ENCODE measurements around the gene TENM4. TPM values are rescaled to one million over a fixed set of nuclear protein-coding genes. Genes with fewer than 3 reads are reported as not detected.

The TENM4 gene
- total RNA-seq, 2 experiments from 2014 or later: not detected

DNA sequence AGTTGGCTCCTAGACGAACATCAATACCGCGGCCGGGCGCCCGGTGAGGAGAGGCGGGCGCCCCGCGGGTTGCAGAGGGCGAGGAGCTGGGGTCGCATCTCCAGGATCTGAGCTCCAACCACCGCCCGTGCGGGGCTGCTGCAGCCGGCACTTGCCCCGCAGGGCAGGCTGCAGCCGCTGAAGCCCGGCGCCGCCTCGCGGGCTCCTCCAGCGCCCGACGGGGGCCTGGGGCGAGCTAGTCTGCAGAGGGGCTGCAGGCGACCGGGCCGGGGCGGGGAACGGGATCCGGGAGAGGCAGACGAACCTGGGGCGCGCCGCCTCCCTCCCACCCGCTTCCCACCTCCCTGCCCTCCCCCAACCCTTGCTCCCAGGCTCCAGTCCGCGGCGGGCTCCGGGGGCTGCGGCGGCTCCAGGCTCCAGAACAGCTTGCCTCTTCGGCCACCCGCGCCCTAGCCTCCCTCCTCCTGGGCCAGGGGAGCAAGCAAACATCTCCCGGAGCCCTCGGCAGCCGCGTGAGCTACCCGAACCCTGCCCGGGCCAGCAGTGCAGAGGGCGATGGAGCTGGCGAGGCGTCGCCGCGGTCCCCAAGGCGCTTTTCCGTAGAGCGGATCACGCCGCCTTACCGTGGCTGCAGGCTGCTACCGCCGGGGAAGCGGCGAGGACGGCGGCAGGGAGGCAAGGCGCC is 802 bp downstream of the TENM4 start:
- Mint-ChIP-seq H3K4me1 (ENCODE audit: low read depth) (peaks cover 8% of the 10 kb centered on the region), H3K4me3 (no peak overlapping the region), H3K27ac (no peak overlapping the region), H3K27me3 (ENCODE audit: low read depth) (peaks cover 61% of the 10 kb centered on the region), H3K36me3 (ENCODE audit: low read depth) (peaks cover 11% of the 10 kb centered on the region), H3K9me3 (ENCODE audit: insufficient read depth) (no peaks in the 10 kb centered on the region)
- ATAC-seq: no peak
- POLR2A ChIA-PET: no interaction called here
- CTCF ChIA-PET: no interaction called here
- DNase-seq: no peak

DNA sequence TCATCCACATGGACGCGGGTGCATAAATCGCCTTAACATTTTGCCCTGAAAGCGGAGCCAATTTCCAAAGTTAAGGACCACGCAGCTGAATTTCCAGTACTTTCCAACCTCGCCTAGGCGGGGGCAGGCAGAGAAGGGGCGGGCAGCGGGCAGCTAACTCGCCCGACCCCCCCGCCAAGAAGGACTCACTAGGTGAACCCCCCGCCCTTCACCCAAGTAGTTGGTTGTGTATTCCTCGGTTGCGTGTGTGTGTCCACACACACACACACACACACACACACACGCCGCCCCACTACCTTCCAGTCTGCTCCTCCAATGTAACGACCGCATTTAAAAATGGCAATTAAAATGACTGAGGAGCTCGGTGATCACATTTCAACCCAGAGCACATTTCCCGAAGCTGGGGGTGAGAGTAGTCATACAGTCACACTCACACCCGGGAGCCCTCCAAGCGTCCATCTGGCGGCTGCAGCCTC is 1.4 kb downstream of the TENM4 start:
- no peak for ATAC-seq
- CTCF ChIA-PET: no interaction called here

DNA sequence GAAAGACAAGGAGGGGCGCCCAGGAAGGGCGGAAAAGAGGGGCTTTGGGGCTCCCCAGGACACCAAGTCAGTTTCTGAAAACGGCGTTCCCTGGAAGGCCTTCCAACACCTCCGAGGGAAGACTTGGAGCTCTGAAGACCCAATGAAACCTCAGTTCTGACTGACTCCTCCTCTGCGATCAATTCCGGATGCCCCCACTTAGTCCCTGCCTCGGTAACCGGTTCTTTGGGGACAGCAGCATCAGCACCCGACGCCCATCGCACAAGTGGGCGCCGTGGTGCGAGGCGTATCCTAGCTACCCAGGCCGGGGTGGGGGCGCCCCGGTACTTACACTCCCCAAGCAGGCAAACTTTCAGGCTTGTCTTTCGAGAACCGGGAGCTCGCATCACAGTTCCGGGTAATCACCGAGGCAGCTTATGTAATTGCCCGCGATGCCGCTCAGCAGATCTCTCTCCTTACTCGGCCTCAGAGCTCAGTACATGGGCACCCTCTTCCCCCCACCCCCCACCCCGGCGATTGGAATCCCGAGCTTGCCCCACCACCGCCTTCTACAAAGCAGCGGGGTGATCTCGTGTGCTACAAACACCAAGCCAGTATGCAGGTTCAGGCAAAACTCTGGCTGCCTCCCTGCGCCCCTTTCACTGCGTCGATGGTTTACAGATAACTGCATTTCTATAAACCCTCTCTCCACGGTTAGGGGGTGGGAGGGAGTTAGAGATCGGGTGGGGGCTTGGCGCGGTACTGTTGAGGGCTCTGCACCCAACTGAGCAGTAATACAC is 2.0 kb downstream of the TENM4 start:
- H3K36me3 Mint-ChIP-seq (ENCODE audit: low read depth): peaks cover 11% of the 10 kb centered on the region
- H3K4me1 Mint-ChIP-seq (ENCODE audit: low read depth): peaks cover 8% of the 10 kb centered on the region
- H3K9me3 Mint-ChIP-seq (ENCODE audit: insufficient read depth): no peaks in the 10 kb centered on the region
- no peak for DNase-seq
- no peak overlapping the region for H3K27ac Mint-ChIP-seq
- H3K27me3 Mint-ChIP-seq (ENCODE audit: low read depth): peaks cover 60% of the 10 kb centered on the region
- no peak overlapping the region for H3K4me3 Mint-ChIP-seq
- no peak for ATAC-seq
- ChIA-PET POLR2A (no interaction called here), CTCF (no interaction called here)

More for the DNA sequence above, 1.4 kb downstream of the TENM4 start:
- H3K27me3 Mint-ChIP-seq (ENCODE audit: low read depth): peaks cover 61% of the 10 kb centered on the region
- no peaks in the 10 kb centered on the region for H3K9me3 Mint-ChIP-seq (ENCODE audit: insufficient read depth)
- no peak overlapping the region for H3K4me3 Mint-ChIP-seq
- POLR2A ChIA-PET: no interaction called here
- H3K36me3 Mint-ChIP-seq (ENCODE audit: low read depth): peaks cover 11% of the 10 kb centered on the region
- H3K4me1 Mint-ChIP-seq (ENCODE audit: low read depth): peaks cover 8% of the 10 kb centered on the region
- no peak overlapping the region for H3K27ac Mint-ChIP-seq
- DNase-seq: no peak

DNA sequence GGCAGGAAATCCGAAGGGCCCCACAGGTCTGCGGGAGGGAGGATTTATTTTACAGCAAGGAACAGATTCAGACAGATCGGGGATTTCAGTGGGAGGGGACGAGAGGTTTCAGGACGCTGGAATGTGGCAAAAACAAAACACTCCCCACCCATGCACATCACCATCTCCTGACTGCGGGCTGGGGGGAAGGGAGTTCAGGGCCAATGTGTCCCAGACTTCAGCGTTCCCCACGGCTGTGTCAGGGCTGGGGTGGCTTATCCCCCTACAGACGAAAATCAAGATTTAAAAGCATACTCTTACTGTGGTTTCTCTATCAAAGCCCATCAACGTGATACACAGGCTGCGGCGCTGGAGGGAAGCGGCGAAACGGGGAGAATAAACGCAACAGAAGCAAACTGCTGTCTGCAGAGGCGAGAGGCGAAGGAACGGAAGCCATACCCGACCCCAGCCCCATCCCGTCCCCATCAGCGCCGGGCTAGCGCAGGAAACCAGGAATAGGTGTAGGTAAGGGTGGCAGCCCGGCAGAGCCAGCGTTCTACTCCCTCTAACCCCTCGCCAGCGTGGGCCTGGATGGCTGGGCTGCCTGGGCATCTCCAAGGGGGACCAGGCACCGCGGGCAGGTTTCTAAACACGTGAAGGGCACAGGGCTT is 2.7 kb downstream of the TENM4 start:
- no peak for ATAC-seq
- Mint-ChIP-seq H3K4me1 (ENCODE audit: low read depth) (peaks cover 8% of the 10 kb centered on the region), H3K27ac (no peak overlapping the region), H3K27me3 (ENCODE audit: low read depth) (peaks cover 56% of the 10 kb centered on the region), H3K4me3 (peak overlapping the region; percentile 8), H3K9me3 (ENCODE audit: insufficient read depth) (no peaks in the 10 kb centered on the region), H3K36me3 (ENCODE audit: low read depth) (peaks cover 11% of the 10 kb centered on the region)
- no peak for DNase-seq
- CTCF ChIA-PET: no interaction called here
- POLR2A ChIA-PET: no interaction called here

DNA sequence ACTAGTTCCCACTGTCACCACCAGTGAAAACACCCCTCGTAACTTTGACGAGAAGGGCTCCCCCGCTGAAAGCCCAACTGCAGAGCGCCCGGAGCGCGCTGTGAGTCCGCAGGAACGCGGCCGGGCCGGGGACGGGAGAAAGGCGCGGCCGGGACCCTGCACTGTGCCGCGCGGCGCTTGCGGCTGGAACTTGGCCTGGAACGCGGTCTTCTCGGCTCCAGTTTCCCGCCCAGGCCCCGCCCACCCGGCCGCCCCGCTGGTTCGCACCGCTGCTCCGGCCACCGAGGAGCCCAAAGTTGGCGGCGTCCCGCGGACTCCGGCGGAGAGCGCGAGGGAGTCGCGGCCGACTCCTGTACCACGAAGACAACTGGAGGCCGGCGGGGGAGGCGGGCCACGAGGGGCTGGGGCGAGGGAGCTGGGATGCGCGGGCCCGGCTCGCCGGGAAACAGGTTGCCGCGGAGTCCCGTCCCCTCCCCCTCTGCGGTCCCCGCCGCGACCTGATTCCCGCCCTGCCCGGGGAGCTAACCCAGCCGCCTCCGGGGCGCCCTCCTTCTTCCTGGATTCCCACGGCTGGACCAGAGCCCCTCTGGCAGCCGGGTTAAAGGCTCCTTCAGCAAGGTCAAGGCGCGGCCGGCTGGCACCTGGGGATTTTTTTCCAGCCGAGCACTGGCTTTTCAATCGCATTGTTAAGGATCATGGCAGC is 3.4 kb downstream of the TENM4 start:
- no peak for DNase-seq
- no peak for ATAC-seq
- Mint-ChIP-seq H3K9me3 (ENCODE audit: insufficient read depth) (no peaks in the 10 kb centered on the region), H3K4me3 (no peak overlapping the region), H3K4me1 (ENCODE audit: low read depth) (peaks cover 8% of the 10 kb centered on the region), H3K27ac (no peak overlapping the region), H3K36me3 (ENCODE audit: low read depth) (peaks cover 11% of the 10 kb centered on the region), H3K27me3 (ENCODE audit: low read depth) (peaks cover 52% of the 10 kb centered on the region)
- ChIA-PET POLR2A (no interaction called here), CTCF (no interaction called here)

DNA sequence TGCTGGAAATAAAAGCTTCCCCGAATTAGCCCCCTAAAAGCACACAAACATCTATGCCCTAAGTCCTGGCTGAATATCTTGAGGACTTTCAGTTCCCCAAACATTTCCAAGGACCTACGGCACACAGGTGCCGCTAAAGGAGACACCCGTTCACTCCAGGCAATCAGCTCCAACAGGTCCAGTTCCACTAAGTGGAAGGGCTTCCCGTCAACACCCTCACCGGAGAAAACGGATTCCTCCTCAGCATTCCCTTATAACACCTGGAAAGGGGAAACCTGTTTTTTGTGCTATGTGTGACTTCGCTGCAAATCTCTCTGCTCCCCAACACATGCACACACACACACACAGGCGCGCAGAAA is 3.9 kb downstream of the TENM4 start:
- no peak for ATAC-seq
- peaks cover 8% of the 10 kb centered on the region for H3K4me1 Mint-ChIP-seq (ENCODE audit: low read depth)
- no peak for DNase-seq
- CTCF ChIA-PET: no interaction called here
- no peak overlapping the region for H3K27ac Mint-ChIP-seq
- H3K27me3 Mint-ChIP-seq (ENCODE audit: low read depth): peaks cover 49% of the 10 kb centered on the region
- no peak overlapping the region for H3K4me3 Mint-ChIP-seq
- H3K9me3 Mint-ChIP-seq (ENCODE audit: insufficient read depth): no peaks in the 10 kb centered on the region
- peaks cover 11% of the 10 kb centered on the region for H3K36me3 Mint-ChIP-seq (ENCODE audit: low read depth)
- POLR2A ChIA-PET: no interaction called here

DNA sequence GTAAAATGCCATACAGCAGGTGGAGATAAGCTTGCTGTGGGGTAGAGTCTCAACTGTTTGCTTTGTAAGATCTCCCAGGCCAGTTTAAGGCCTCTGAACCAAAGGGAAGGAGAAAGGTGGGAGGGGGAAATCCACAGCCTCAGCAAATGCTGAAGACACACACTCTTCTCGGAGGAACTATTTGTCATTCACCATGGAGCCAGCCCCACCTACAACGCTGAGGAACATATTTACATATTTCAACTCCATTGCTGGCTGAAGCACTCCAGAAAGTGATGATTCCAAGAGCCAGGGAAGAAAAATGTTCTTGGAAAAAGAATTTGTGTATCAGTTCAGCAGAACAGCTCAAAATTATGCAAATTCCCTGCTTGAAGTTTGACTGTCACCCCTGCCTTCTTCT is 6.5 kb downstream of the TENM4 start:
- peaks cover 7% of the 10 kb centered on the region for H3K36me3 Mint-ChIP-seq (ENCODE audit: low read depth)
- H3K27me3 Mint-ChIP-seq (ENCODE audit: low read depth): peaks cover 31% of the 10 kb centered on the region
- H3K27ac Mint-ChIP-seq: no peak overlapping the region
- peaks cover 3% of the 10 kb centered on the region for H3K4me1 Mint-ChIP-seq (ENCODE audit: low read depth)
- ChIA-PET CTCF (no interaction called here), POLR2A (no interaction called here)
- DNase-seq (no peak), ATAC-seq (no peak)
- no peak overlapping the region for H3K4me3 Mint-ChIP-seq
- no peaks in the 10 kb centered on the region for H3K9me3 Mint-ChIP-seq (ENCODE audit: insufficient read depth)

DNA sequence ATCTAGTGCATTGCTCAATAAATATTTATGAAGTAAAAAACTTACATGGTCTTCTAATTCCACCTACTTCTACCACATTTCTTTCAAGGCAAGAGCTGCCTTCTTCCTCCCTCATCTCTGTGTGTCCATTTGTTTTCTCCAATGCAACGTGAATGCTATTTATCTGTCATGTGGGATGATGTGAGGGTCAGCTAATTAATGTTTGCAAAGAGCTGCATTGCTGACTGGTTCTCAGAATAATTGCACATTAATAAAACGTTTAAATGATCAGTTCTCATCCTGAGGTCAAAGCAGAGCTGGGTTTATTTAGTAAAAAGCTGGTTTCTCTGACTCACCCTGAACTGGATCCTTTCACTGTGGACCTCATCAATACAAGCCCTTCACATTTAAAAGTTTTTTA is 8.7 kb downstream of the TENM4 start:
- DNase-seq: no peak
- Mint-ChIP-seq H3K4me3 (no peak overlapping the region), H3K27me3 (ENCODE audit: low read depth) (peaks cover 16% of the 10 kb centered on the region), H3K4me1 (ENCODE audit: low read depth) (no peaks in the 10 kb centered on the region), H3K27ac (no peak overlapping the region), H3K36me3 (ENCODE audit: low read depth) (peaks cover 3% of the 10 kb centered on the region), H3K9me3 (ENCODE audit: insufficient read depth) (no peaks in the 10 kb centered on the region)
- POLR2A ChIA-PET: no interaction called here
- no peak for ATAC-seq
- CTCF ChIA-PET: no interaction called here

DNA sequence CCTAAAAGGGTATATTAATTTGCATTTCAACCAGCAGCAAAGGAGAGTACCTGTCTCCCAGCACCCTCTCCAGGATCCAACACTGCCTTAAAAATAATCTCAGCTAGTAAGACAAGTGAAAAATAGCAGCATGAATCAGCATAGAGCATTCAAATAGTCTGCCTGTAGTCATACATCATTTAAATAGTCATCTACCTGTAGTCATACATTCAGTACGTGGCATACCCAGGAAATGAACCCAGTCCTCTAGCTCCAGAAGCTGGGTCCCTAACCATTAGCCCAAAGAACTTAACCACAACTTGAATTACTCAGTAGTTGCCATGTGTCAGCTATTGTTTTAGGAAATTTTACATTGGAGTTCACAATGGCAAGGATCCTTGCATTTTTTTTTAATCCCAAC is 9.3 kb downstream of the TENM4 start:
- Mint-ChIP-seq H3K27me3 (ENCODE audit: low read depth) (peaks cover 10% of the 10 kb centered on the region), H3K27ac (no peak overlapping the region), H3K4me1 (ENCODE audit: low read depth) (no peaks in the 10 kb centered on the region), H3K36me3 (ENCODE audit: low read depth) (peaks cover under 1% of the 10 kb centered on the region), H3K4me3 (no peak overlapping the region), H3K9me3 (ENCODE audit: insufficient read depth) (no peaks in the 10 kb centered on the region)
- ATAC-seq: no peak
- DNase-seq: no peak
- CTCF ChIA-PET: no interaction called here
- POLR2A ChIA-PET: no interaction called here

DNA sequence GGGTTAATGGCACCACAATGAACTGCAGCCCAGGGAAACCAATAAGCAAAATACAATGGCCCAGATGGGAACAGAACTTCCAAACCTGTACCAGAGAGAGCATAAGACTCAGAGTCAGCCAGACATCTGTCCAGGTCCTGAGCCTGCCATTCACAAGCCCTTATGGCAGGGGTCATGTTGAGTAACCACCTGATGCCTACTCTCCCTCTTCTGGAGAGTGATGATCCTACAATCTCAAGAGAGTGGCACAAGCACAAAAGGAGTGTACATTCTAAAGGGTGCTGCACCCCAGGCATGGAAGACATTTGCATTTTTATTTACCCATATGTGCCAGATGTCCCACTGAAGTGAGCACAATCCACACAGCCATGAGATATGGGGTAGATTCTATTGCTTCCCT is 10.6 kb downstream of the TENM4 start:
- no peaks in the 10 kb centered on the region for H3K36me3 Mint-ChIP-seq (ENCODE audit: low read depth)
- no peak for ATAC-seq

DNA sequence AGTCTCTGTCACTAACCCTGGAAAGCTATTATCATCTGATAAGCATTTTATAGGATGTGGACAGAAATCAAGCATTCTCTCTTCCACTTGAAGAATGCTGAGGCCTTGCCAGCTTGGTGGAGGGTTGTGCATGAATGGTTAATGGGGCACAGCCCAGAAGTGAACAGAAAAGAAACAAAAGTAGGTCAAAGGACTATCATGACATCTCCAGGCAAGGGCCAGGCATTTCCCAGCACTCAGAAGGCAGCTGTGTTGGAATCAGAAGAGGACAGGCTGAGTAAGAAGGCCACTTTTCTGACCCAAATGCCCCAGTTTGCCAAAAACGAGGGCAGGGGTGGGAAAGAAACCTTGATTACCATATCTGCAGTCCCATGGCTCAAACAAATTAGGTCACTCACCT is 12.4 kb downstream of the TENM4 start:
- H3K4me3 Mint-ChIP-seq: no peak overlapping the region
- ChIA-PET CTCF (no interaction called here), POLR2A (no interaction called here)
- no peaks in the 10 kb centered on the region for H3K4me1 Mint-ChIP-seq (ENCODE audit: low read depth)
- H3K27ac Mint-ChIP-seq: no peak overlapping the region
- no peak for DNase-seq
- H3K36me3 Mint-ChIP-seq (ENCODE audit: low read depth): no peaks in the 10 kb centered on the region
- no peaks in the 10 kb centered on the region for H3K9me3 Mint-ChIP-seq (ENCODE audit: insufficient read depth)
- H3K27me3 Mint-ChIP-seq (ENCODE audit: low read depth): no peaks in the 10 kb centered on the region
- ATAC-seq: no peak

More for the DNA sequence above, 10.6 kb downstream of the TENM4 start:
- Mint-ChIP-seq H3K27ac (no peak overlapping the region), H3K4me3 (no peak overlapping the region), H3K4me1 (ENCODE audit: low read depth) (no peaks in the 10 kb centered on the region), H3K27me3 (ENCODE audit: low read depth) (peaks cover 2% of the 10 kb centered on the region), H3K9me3 (ENCODE audit: insufficient read depth) (no peaks in the 10 kb centered on the region)
- ChIA-PET CTCF (no interaction called here), POLR2A (no interaction called here)
- no peak for DNase-seq

All from activated CD8-positive, alpha-beta T cell treated with anti-CD3 and anti-CD28 coated beads, Interleukin-2, amount 10 ng/mL, durations not matched to agents 7 days and 5 days (primary cell).